Stimulated activated CD8-positive, alpha-beta memory T cell treated with anti-CD3 and anti-CD28 coated beads, Interleukin-12 subunit alpha, Interleukin-12 subunit beta, amount 100 ng/mL, for 1 hour (primary cell): ENCODE data around the gene TIMM17A.

Experiments used
- DNase-seq: peaks from one replicate; pipeline ENCODE4 v3.0.0-alpha.2; 2020; ENCODE audit warnings: low read depth

TIMM17A gene

GRCh38 chr1:201984446-201984845 lies 29.1 kb downstream of the TIMM17A start:
- DNase-seq = no peak

- no peak for DNase-seq
Observed at GRCh38 chr1:201985355-201985754, 30.1 kb downstream of the TIMM17A start.

- DNase-seq = no peak
Observed at GRCh38 chr1:201988601-201989000, 33.3 kb downstream of the TIMM17A start.

DNA sequence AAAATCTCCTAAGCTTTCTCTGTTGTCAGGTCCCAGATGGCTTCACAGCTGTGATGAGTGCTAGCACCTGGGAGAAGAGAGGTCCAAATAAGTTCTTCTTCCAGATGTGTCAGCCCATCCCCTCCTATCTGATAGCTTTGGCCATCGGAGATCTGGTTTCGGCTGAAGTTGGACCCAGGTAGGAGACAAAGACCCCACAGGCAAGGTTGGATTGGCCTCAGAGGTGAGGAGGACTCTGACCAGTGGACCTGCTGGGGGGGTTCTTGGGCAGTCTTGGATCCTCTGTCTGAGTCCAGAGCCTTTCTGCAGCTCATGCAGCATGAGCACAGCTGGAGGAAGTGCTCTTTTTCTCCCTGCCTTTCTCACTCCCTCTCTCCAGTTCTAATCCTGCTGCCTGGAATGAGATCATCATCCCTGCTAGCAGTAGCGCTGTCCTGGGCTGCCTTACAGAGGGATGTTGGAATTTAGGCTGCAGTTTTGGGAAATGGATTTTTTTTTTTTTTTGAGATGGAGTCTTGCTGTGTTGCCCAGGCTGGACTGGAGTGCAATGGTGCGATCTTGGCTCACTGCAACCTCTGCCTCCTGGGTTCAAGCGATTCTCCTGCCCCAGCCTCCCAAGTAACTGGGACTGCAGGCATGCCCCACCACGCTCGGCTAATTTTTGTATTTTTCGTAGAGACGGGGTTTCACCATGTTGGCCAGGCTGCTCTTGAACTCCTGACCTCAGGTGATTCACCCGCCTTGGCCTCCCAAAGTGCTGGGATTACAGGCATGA lies 34.2 kb downstream of the TIMM17A start:
- no peak for DNase-seq

DNA sequence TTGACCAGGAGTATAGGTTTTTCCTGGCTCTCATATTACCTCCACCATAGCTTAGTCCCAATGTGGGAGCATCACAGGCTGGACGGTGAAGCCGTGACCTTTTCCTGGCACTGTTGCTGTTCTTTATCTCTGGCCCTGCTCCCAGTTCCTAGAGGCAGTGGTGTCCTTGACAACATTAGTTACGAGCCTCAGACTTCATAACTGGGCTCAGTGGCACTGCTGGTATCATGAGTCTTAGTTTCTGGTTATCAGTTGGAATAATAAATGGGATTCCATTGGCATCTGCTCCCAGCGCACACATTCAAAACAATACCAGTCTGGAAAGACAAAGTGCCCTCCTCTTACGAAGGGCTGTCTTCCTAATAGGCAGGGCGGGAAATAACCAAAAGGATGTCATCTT lies 35.1 kb downstream of the TIMM17A start:
- no peak for DNase-seq

DNA sequence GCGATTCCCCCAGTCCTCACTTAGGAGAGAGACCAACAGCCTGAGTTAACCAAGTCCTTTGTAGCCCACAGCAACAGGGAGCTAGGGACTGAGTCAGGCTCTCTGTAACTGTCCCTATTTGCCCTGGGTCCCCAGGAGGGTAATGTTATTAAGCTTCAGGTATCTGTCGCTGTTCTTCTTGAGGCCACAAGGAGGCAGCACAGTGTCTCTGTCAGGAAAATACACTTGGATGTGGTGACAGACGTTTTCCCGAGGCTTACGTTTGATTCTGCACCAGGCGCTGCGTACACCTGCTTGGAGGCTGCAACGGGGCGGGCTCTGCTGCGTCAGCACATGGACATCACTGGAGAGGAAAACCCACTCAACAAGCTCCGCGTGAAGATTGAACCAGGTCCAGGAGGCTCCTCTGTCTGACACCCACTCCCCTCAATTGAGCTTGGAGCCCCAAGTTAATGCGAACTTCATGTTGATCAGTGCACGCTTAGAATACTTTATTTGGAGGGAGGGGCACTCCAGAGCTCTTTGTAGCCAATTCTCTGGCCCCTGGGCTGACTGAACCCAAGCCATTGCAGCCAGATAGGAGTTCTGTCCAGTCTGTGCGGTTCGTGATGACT lies 44.4 kb downstream of the TIMM17A start:
- no peak for DNase-seq

GRCh38 chr1:202002507-202002906 lies 47.2 kb downstream of the TIMM17A start:
- DNase-seq = no peak

DNA sequence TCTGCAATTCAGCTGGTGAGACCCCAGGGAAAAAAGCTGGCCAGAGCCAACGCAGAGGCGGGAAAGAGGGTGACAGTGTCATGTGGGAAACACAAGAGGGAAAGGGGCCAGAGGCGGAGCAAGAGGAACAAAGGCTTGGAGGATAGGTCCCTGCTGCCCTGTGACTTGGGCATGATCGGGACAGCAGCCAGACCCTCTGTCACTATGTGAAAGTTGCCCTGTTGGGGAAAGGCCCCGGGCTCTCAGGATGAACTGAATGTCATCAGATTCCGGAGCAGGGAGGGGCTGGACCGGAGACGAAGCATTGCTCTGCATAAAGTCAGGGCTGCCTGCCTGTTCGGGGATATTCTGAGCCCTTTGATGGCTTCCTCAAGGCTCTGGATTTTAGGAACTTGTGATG lies 49.4 kb downstream of the TIMM17A start:
- no peak for DNase-seq

GRCh38 chr1:202005958-202006357 lies 50.7 kb downstream of the TIMM17A start:
- DNase-seq = no peak

DNA sequence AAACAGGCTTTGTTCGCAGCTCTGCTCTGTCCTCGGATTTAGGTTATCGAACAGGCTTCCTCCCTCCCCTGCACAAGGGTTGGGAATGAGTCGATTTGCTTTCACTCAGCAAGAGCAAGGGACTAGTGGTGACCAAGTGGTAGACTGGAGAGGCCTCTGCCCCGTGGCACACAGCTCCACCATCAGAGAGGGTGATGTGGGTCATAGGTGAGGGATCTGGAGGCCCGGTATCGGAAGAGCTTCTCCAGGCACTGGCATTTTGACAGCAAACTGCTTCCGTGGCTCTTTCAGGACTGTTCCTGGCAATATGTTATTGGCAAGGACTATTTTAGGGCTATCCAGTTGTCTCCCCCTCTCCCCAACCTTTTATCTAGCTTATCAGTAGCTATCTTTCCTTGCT lies 52.0 kb downstream of the TIMM17A start:
- no peak for DNase-seq

DNA sequence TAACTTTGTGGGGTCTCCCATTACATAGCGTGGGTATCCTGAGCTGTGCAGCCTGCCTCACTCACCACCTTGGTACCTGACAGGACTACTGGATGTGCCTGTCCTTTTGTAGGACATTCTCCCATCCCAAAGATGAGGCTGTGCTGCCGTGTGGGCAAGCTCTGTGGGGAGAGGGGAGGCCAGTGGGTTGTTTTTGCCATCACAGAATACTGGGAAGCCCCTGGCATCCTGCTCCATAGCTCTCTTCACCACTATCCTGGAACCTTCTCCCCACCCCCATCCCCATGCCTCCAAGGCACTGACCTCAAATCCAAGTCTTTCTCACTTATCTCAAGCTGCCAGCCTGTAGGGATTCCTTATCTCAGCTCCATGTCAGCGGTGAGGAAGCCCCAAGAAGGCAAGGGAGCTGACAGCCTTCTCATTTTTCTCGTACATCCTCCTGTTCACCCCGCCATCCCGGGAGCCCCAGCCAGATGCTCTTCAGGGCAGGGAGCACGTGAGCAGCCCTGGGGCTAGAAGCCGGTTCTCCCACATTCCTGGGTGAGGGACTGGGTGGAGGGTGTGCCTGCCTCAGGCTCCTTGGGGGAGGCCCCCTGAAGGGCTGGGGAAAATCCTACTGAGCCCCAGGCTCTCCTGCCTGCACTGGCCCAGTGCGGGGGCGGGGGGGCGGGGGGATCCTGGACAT lies 52.6 kb downstream of the TIMM17A start:
- no peak for DNase-seq

- DNase-seq = peak; percentile 46
Observed at GRCh38 chr1:202009326-202010179, 54.2 kb downstream of the TIMM17A start.

DNA sequence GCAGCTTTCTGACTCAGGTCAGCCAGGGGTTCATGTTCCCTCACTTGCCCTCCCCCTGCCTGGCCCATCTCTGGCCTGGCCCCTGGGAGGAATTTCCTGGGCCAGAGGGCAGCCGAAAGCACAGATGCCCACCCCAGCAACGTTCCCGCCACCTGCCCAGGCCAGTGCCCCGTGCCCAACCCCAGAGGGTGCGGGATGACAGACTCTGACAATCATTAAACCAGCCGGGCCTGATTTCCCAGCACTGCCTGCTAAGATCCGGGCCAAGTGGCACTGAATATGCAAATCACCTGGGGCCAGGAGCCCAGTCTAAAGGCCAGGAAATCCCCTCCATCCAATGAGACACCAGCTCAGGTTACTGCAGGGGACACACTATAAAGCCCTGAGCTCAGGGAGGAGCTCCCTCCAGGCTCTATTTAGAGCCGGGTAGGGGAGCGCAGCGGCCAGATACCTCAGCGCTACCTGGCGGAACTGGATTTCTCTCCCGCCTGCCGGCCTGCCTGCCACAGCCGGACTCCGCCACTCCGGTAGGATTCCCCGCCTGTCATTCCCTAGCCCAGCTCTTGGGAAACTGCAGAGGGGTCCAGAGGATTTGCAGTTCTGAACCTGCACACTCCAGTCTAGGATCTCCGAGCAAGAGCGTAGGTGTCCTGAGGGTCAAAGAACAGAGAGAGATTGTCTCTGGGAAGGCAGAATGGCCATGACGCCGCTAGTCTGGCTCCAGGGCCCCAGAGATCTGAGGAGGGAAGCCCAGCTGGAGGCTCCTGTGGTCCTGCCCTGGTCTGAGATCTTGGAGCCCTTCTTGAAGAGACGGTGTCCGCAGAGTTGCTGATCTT lies 55.1 kb downstream of the TIMM17A start, which contains the start of gene ELF3:
Gene ELF3 (plus strand): TSS at position 408 of the 836 bp plus-strand sequence. CDS start 550 bp downstream, outside the sequence.
- no peak for DNase-seq

GRCh38 chr1:202011994-202012393 lies 56.7 kb downstream of the TIMM17A start:
- no peak for DNase-seq

DNA sequence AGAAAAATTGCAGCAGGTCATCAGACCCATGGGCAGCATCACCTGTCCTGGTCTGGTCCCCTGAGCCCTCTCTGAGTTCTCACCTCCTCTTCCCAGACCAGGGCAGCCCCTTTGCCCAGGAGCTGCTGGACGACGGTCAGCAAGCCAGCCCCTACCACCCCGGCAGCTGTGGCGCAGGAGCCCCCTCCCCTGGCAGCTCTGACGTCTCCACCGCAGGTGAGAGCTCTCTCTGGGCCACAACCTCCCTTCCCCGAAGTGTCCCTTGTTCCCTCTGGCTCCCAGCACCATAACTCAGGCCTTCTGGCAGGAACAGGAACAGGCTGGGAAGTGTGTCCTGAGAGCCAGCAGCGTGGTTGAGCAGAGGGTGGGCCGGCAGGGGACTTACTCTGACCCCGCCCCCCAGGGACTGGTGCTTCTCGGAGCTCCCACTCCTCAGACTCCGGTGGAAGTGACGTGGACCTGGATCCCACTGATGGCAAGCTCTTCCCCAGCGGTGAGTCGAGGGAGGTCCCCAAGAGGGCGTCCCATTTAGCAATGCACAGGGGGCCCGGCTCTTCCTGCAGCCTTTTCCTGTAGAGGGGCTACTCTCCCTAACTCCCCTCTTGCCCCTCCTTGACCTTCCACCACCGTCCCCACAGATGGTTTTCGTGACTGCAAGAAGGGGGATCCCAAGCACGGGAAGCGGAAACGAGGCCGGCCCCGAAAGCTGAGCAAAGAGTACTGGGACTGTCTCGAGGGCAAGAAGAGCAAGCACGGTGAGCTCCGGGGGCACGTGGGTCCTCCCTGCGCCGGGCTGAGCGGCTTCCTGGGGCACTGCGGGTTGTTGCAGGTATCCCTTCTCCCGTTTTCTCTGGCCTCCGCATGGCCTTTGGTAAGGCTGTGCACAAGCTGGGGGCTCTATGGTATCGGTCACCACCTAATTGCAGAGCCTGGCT lies 57.5 kb downstream of the TIMM17A start:
- no peak for DNase-seq

- no peak for DNase-seq
Observed at GRCh38 chr1:202013603-202014002, 58.3 kb downstream of the TIMM17A start.

DNA sequence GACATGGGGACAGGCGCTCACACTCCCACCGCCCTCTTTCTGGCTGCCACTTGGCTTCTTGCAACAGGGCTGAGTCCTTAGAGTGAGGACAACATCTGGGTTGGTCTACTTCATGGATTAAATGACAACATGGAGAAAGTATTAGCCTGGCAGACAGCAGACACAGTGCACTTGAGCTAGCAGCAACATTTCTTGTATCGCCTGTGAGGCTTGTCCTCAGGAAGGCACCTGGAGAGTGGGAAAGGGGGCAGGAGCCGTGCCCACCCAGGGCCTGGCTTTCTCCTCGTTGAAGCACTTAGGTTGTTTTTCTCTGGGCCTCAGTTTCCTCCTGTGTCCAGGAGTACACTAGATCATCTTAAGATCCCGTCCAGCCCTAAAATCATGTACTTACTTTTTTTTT lies 58.8 kb downstream of the TIMM17A start:
- no peak for DNase-seq

DNA sequence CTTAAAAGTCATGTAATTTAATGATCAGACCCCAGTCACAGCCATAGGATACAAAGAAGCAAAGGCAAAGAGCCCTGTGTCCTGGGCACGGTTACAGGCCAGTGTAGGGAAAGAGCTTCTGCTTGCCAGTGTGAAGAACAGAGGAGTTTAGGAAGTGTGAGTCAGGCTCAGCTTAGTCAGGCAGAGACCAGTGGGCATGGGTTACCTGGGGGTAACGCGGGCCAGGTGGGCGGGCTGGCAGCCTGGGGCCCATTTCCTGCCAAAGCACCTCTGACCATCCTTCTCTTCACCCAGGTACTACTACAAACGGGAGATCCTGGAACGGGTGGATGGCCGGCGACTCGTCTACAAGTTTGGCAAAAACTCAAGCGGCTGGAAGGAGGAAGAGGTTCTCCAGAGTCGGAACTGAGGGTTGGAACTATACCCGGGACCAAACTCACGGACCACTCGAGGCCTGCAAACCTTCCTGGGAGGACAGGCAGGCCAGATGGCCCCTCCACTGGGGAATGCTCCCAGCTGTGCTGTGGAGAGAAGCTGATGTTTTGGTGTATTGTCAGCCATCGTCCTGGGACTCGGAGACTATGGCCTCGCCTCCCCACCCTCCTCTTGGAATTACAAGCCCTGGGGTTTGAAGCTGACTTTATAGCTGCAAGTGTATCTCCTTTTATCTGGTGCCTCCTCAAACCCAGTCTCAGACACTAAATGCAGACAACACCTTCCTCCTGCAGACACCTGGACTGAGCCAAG lies 59.8 kb downstream of the TIMM17A start:
- DNase-seq = no peak

DNA sequence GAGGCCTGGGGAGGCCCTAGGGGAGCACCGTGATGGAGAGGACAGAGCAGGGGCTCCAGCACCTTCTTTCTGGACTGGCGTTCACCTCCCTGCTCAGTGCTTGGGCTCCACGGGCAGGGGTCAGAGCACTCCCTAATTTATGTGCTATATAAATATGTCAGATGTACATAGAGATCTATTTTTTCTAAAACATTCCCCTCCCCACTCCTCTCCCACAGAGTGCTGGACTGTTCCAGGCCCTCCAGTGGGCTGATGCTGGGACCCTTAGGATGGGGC lies 60.3 kb downstream of the TIMM17A start:
- DNase-seq = no peak
